SK-N-SH treated with all-trans-retinoic acid at 6 μM for 48 hours (cell line): ENCODE data around the gene RNASE3.

Source experiments
- ATAC-seq: fragments of 200-7000 bp; cut with Tn5 transposase; 3 replicates; pipeline ENCODE4 v1.9.1; 2020; ENCODE audit warnings: mild to moderate bottlenecking, moderate library complexity
- ARNTL ChIP-seq: fragments of 450-650 bp; formaldehyde crosslinking; IDR thresholded peaks from 2 replicates; pipeline ENCODE4 v1.5.0; 2020; ENCODE audit warnings: low read depth, mild to moderate bottlenecking, moderate library complexity, borderline replicate concordance
- BACH2 ChIP-seq: fragments of 250-450 bp; sonication (Bioruptor Pico); IDR thresholded peaks from 2 replicates; pipeline ENCODE4 v1.9.0; 2021; ENCODE audit warnings: mild to moderate bottlenecking, borderline replicate concordance
- CREB5 ChIP-seq: fragments of 250-450 bp; sonication (Bioruptor Pico); IDR thresholded peaks from 2 replicates; pipeline ENCODE4 v1.5.1; 2020; ENCODE audit warnings: low read depth, mild to moderate bottlenecking, moderate library complexity
- CSDC2 ChIP-seq: fragments of 250-450 bp; sonication (Bioruptor Pico); IDR thresholded peaks from 2 replicates; pipeline ENCODE4 v1.5.0; 2020; ENCODE audit warnings: mild to moderate bottlenecking, moderate library complexity
- CSRNP3 ChIP-seq: fragments of 250-450 bp; sonication (Bioruptor Pico); IDR thresholded peaks from 2 replicates; pipeline ENCODE4 v1.5.1; 2021; ENCODE audit warnings: mild to moderate bottlenecking, moderate library complexity
- ESRRG ChIP-seq: fragments of 250-450 bp; sonication (Bioruptor Pico); IDR thresholded peaks from 2 replicates; pipeline ENCODE4 v1.6.1; 2021; ENCODE audit warnings: mild to moderate bottlenecking
- GLIS3 ChIP-seq: fragments of 250-450 bp; sonication (Bioruptor Pico); IDR thresholded peaks from 2 replicates; pipeline ENCODE4 v1.5.0; 2020; ENCODE audit warnings: mild to moderate bottlenecking, moderate library complexity
- ISL1 ChIP-seq: fragments of 250-450 bp; sonication (Bioruptor Pico); IDR thresholded peaks from 2 replicates; pipeline ENCODE4 v2.1.2; 2022; ENCODE audit warnings: mild to moderate bottlenecking, moderate library complexity
- PATZ1 ChIP-seq: fragments of 250-450 bp; sonication (Bioruptor Pico); IDR thresholded peaks from 2 replicates; pipeline ENCODE4 v1.8.0; 2020; ENCODE audit warnings: mild to moderate bottlenecking, moderate library complexity, borderline replicate concordance
- POU6F1 ChIP-seq: fragments of 250-450 bp; sonication (Bioruptor Pico); IDR thresholded peaks from 2 replicates; pipeline ENCODE4 v1.8.0; 2021; ENCODE audit warnings: low read depth, mild to moderate bottlenecking, moderate library complexity, borderline replicate concordance
- PPARA ChIP-seq: fragments of 250-450 bp; sonication (Bioruptor Pico); IDR thresholded peaks from 2 replicates; pipeline ENCODE4 v1.5.0; 2020; ENCODE audit warnings: mild to moderate bottlenecking, borderline replicate concordance
- RARB ChIP-seq: fragments of 250-450 bp; sonication (Bioruptor Pico); IDR thresholded peaks from 2 replicates; pipeline ENCODE4 v1.8.0; 2021; ENCODE audit warnings: mild to moderate bottlenecking, moderate library complexity
- SNAI2 ChIP-seq: fragments of 250-450 bp; sonication (Bioruptor Pico); IDR thresholded peaks from 2 replicates; pipeline ENCODE4 v1.5.0; 2020; ENCODE audit warnings: mild to moderate bottlenecking, moderate library complexity
- TOX ChIP-seq: fragments of 250-450 bp; sonication (Bioruptor Pico); IDR thresholded peaks from 2 replicates; pipeline ENCODE4 v1.8.0; 2021; ENCODE audit warnings: mild to moderate bottlenecking, moderate library complexity, borderline replicate concordance
- ZC3H10 ChIP-seq: fragments of 250-450 bp; sonication (Bioruptor Pico); IDR thresholded peaks from 2 replicates; pipeline ENCODE4 v1.5.1; 2021; ENCODE audit warnings: mild to moderate bottlenecking, moderate library complexity
- ZFP30 ChIP-seq: fragments of 450-650 bp; formaldehyde crosslinking; IDR thresholded peaks from 2 replicates; pipeline ENCODE4 v1.5.0; 2022; ENCODE audit warnings: mild to moderate bottlenecking, moderate library complexity
- ZNF565 ChIP-seq: fragments of 450-650 bp; formaldehyde crosslinking; conservative IDR thresholded peaks from 2 replicates; pipeline ENCODE4 v1.5.0; 2020; ENCODE audit warnings: low read depth, mild to moderate bottlenecking, moderate library complexity
- ZNF70 ChIP-seq: fragments of 450-650 bp; formaldehyde crosslinking; IDR thresholded peaks from 2 replicates; pipeline ENCODE4 v1.5.0; 2020; ENCODE audit warnings: mild to moderate bottlenecking, moderate library complexity
- ZNF8 ChIP-seq: fragments of 450-650 bp; formaldehyde crosslinking; IDR thresholded peaks from 2 replicates; pipeline ENCODE4 v1.5.0; 2020; ENCODE audit warnings: mild to moderate bottlenecking, moderate library complexity
- TF ChIP-seq, protein P1 (sequence below): fragments of 250-450 bp; sonication (Bioruptor Pico); IDR thresholded peaks from 2 replicates; pipeline ENCODE4 v1.5.0; 2020; ENCODE audit warnings: mild to moderate bottlenecking, moderate library complexity

RNASE3 gene

GRCh38 chr14:20848955-20849570 is 42.1 kb upstream of the RNASE3 start (continued):
- TF ChIP-seq, protein P1, sequence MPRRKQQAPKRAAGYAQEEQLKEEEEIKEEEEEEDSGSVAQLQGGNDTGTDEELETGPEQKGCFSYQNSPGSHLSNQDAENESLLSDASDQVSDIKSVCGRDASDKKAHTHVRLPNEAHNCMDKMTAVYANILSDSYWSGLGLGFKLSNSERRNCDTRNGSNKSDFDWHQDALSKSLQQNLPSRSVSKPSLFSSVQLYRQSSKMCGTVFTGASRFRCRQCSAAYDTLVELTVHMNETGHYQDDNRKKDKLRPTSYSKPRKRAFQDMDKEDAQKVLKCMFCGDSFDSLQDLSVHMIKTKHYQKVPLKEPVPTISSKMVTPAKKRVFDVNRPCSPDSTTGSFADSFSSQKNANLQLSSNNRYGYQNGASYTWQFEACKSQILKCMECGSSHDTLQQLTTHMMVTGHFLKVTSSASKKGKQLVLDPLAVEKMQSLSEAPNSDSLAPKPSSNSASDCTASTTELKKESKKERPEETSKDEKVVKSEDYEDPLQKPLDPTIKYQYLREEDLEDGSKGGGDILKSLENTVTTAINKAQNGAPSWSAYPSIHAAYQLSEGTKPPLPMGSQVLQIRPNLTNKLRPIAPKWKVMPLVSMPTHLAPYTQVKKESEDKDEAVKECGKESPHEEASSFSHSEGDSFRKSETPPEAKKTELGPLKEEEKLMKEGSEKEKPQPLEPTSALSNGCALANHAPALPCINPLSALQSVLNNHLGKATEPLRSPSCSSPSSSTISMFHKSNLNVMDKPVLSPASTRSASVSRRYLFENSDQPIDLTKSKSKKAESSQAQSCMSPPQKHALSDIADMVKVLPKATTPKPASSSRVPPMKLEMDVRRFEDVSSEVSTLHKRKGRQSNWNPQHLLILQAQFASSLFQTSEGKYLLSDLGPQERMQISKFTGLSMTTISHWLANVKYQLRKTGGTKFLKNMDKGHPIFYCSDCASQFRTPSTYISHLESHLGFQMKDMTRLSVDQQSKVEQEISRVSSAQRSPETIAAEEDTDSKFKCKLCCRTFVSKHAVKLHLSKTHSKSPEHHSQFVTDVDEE (CRISPR knock-in tag) = no peak
- TF ChIP-seq ISL1 (CRISPR knock-in tag) (no peak), PATZ1 (no peak), POU6F1 (CRISPR knock-in tag) (no peak)

DNA sequence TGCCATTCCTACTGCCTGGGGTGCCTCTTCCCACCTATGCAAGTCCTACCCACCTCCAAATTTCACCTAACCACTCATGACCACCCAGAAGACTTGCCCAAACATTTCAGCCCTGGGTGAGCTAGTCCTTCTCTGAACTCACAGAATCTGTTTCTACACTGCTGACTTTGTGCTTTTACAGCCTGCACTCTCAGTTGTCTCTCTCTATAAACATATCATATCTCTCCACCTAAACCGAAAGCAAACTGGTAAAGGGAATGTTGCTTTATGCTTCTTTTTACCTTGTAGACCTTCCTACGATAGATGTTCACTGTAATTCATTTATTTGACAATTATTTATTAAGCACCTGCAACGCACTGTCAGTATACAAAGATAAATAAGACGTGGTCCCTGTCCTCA is 38.1 kb upstream of the RNASE3 start:
- no peak for ATAC-seq
- TF ChIP-seq BACH2 (CRISPR knock-in tag) (no peak), ZNF565 (CRISPR knock-in tag) (no peak), ESRRG (CRISPR knock-in tag) (no peak), PPARA (CRISPR knock-in tag) (no peak), ARNTL (CRISPR knock-in tag) (no peak), ZNF8 (CRISPR knock-in tag) (no peak), ISL1 (CRISPR knock-in tag) (no peak), CREB5 (no peak)

DNA sequence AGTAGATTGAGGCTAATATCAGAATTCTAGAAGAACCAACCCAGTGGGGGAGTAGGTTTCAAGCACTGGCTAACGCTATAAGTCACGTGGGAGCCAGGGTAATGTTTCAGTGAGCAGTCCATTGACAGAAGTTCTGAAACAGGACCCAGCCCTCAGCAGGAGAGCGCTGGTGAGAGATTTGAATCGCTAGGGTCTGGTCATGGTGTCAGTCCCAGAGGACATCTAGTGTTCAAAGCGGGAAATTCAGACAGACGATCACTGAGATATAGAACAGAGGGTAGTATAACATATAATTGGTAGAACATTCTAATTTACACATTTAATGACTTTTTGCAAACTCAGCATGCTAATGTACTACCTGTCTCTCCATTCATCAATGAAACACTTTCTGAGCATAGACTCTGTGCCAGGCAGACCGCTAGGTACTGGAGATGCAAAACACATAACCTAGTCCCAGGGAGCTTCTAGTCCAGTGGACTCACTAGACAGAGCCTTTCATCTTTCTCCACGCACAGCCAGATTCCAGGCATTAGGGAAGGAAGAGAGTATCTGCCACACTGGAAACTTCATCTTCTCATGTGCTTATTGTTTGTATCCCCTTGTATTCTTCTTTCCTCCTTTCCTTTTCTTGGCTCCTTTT is 35.4 kb upstream of the RNASE3 start:
- peak; percentile 91 for ATAC-seq
- TF ChIP-seq ZNF70 (CRISPR knock-in tag) = no peak
- no peak for TF ChIP-seq GLIS3 (CRISPR knock-in tag)
- TF ChIP-seq SNAI2 (CRISPR knock-in tag) = no peak
- TF ChIP-seq PPARA (CRISPR knock-in tag) = no peak
- TF ChIP-seq, protein P1 (CRISPR knock-in tag) = no peak
- TF ChIP-seq ISL1 (CRISPR knock-in tag) = no peak
- TF ChIP-seq TOX (CRISPR knock-in tag) = no peak
- TF ChIP-seq ZNF8 (CRISPR knock-in tag) = no peak
- no peak for TF ChIP-seq BACH2 (CRISPR knock-in tag)
- TF ChIP-seq CREB5 = no peak
- TF ChIP-seq POU6F1 (CRISPR knock-in tag) = no peak
- no peak for TF ChIP-seq ZC3H10
- TF ChIP-seq RARB (CRISPR knock-in tag) = no peak
- no peak for TF ChIP-seq ZFP30 (CRISPR knock-in tag)
- no peak for TF ChIP-seq CSDC2 (CRISPR knock-in tag)
- no peak for TF ChIP-seq ZNF565 (CRISPR knock-in tag)
- TF ChIP-seq CSRNP3 (CRISPR knock-in tag) = no peak
